ENCODE measurements around the gene MRPL45. TPM values are rescaled to one million over a fixed set of nuclear protein-coding genes. Genes with fewer than 3 reads are reported as not detected.

The MRPL45 gene
- total RNA-seq, 1 experiment from 2014 or later, result 24.7 TPM

- intact Hi-C loops (cut with micrococcal nuclease; ENCODE audit: unreplicated experiment) (no loop called here), in situ Hi-C loops (cut with HindIII; ENCODE audit: low pct_unique_long_range_greater_than_20kb, low sequenced_read_pairs) (no loop called here)
- ATAC-seq (no peak), DNase-seq (ENCODE audit: low read depth, low spot score) (no peak)
- ChIA-PET POLR2A (no interaction called here), CTCF (interaction anchor here (0.8 kb wide), 1 partner anchor 14 kb away, joined by 5 read pairs; no protein-coding TSS in a partner anchor)
- no peaks in the 10 kb centered on the region for H3K27me3 ChIP-seq (ENCODE audit: control insufficient read depth, insufficient read depth, low read length)
- H3K4me1 ChIP-seq (ENCODE audit: control insufficient read depth, insufficient read depth, low read length), result no peaks in the 10 kb centered on the region
- no peak overlapping the region for H3K27ac ChIP-seq (ENCODE audit: low read length)
- no peaks in the 10 kb centered on the region for H3K9me3 ChIP-seq (ENCODE audit: control insufficient read depth, insufficient read depth, low read depth, low read length)
- 0 out of 2 replicates have a peak, but pooled peaks cover 2% of the 10 kb centered on the region for H3K36me3 ChIP-seq (ENCODE audit: control insufficient read depth, insufficient read depth, low read length)
- H3K4me3 ChIP-seq (ENCODE audit: low read depth in 2 of 2, low read length in 2 of 2), result no peak overlapping the region
- TF ChIP-seq, protein P1, sequence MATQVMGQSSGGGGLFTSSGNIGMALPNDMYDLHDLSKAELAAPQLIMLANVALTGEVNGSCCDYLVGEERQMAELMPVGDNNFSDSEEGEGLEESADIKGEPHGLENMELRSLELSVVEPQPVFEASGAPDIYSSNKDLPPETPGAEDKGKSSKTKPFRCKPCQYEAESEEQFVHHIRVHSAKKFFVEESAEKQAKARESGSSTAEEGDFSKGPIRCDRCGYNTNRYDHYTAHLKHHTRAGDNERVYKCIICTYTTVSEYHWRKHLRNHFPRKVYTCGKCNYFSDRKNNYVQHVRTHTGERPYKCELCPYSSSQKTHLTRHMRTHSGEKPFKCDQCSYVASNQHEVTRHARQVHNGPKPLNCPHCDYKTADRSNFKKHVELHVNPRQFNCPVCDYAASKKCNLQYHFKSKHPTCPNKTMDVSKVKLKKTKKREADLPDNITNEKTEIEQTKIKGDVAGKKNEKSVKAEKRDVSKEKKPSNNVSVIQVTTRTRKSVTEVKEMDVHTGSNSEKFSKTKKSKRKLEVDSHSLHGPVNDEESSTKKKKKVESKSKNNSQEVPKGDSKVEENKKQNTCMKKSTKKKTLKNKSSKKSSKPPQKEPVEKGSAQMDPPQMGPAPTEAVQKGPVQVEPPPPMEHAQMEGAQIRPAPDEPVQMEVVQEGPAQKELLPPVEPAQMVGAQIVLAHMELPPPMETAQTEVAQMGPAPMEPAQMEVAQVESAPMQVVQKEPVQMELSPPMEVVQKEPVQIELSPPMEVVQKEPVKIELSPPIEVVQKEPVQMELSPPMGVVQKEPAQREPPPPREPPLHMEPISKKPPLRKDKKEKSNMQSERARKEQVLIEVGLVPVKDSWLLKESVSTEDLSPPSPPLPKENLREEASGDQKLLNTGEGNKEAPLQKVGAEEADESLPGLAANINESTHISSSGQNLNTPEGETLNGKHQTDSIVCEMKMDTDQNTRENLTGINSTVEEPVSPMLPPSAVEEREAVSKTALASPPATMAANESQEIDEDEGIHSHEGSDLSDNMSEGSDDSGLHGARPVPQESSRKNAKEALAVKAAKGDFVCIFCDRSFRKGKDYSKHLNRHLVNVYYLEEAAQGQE (IDR thresholded peaks at IDR 0.05; ENCODE audit: insufficient read depth in 1 of 2, low read depth in 2 of 2, low read length in 1 of 2), result no peak
- TF ChIP-seq SIN3A (IDR thresholded peaks at IDR 0.05; ENCODE audit: borderline replicate concordance, insufficient read depth, low read depth, low read length) (no peak), TCF7L2 (IDR thresholded peaks at IDR 0.05; ENCODE audit: low read depth, low read length) (no peak), POLR2AphosphoS5 (IDR thresholded peaks at IDR 0.05; ENCODE audit: low read depth, low read length) (no peak)
- TF ChIP-seq, protein P2, sequence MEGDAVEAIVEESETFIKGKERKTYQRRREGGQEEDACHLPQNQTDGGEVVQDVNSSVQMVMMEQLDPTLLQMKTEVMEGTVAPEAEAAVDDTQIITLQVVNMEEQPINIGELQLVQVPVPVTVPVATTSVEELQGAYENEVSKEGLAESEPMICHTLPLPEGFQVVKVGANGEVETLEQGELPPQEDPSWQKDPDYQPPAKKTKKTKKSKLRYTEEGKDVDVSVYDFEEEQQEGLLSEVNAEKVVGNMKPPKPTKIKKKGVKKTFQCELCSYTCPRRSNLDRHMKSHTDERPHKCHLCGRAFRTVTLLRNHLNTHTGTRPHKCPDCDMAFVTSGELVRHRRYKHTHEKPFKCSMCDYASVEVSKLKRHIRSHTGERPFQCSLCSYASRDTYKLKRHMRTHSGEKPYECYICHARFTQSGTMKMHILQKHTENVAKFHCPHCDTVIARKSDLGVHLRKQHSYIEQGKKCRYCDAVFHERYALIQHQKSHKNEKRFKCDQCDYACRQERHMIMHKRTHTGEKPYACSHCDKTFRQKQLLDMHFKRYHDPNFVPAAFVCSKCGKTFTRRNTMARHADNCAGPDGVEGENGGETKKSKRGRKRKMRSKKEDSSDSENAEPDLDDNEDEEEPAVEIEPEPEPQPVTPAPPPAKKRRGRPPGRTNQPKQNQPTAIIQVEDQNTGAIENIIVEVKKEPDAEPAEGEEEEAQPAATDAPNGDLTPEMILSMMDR (IDR thresholded peaks at IDR 0.05), result no peak
- BruUV-seq (replicated peaks), result no TSS peak
Observed at GRCh38 chr17:38326996-38327792, 30.2 kb downstream of the MRPL45 start.

DNA sequence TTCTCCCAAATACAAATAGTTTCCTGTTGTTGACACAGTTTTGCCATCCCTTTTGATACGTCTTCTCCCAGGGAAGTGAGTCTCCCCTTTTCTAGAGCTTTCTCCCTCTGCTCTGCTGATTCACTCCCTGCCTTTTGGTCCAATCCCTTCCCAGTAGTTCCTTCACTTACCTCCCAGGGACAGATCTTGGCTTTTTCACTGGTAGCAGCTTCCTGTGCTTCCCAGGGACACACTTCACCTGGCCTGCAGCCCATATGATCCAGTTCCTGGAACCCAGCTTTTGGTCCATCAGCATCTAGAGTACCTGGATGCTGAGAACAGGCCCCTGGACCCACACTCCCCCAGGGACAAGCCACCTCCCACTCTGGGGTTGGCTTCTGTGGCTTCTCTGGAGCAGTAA, 31.0 kb downstream of the MRPL45 start:
- Histone ChIP-seq H3K27me3 (ENCODE audit: control insufficient read depth, insufficient read depth, low read length) (no peaks in the 10 kb centered on the region), H3K9me3 (ENCODE audit: control insufficient read depth, insufficient read depth, low read depth, low read length) (no peaks in the 10 kb centered on the region), H3K27ac (ENCODE audit: low read length) (no peak overlapping the region), H3K36me3 (ENCODE audit: control insufficient read depth, insufficient read depth, low read length) (0 out of 2 replicates have a peak, but pooled peaks cover 2% of the 10 kb centered on the region), H3K4me3 (ENCODE audit: low read depth in 2 of 2, low read length in 2 of 2) (no peak overlapping the region), H3K4me1 (ENCODE audit: control insufficient read depth, insufficient read depth, low read length) (no peaks in the 10 kb centered on the region)
- no TSS peak for BruUV-seq (replicated peaks)
- in situ Hi-C loops (cut with HindIII; ENCODE audit: low pct_unique_long_range_greater_than_20kb, low sequenced_read_pairs) (no loop called here), intact Hi-C loops (cut with micrococcal nuclease; ENCODE audit: unreplicated experiment) (no loop called here)
- TF ChIP-seq, protein P2 (IDR thresholded peaks at IDR 0.05), result no peak
- TF ChIP-seq SIN3A (IDR thresholded peaks at IDR 0.05; ENCODE audit: borderline replicate concordance, insufficient read depth, low read depth, low read length), result no peak
- no peak for TF ChIP-seq TCF7L2 (IDR thresholded peaks at IDR 0.05; ENCODE audit: low read depth, low read length)
- no peak for TF ChIP-seq POLR2AphosphoS5 (IDR thresholded peaks at IDR 0.05; ENCODE audit: low read depth, low read length)
- TF ChIP-seq, protein P1 (IDR thresholded peaks at IDR 0.05; ENCODE audit: insufficient read depth in 1 of 2, low read depth in 2 of 2, low read length in 1 of 2), result no peak
- ChIA-PET POLR2A (no interaction called here), CTCF (interaction anchor here (0.8 kb wide), 1 partner anchor 14 kb away, joined by 5 read pairs; no protein-coding TSS in a partner anchor)
- DNase-seq (ENCODE audit: low read depth, low spot score) (no peak), ATAC-seq (no peak)
